Adrenal gland (tissue), 12 donors: ENCODE results near the gene SLC26A5. TPM values are rescaled to one million over a fixed set of nuclear protein-coding genes. Genes with fewer than 3 reads are reported as not detected.
"Not testable (repeated sequence)": the region's sequence is repeated elsewhere in the genome, so short reads cannot be mapped to it uniquely, and the experiment has no call there.

Experiments
- DNase-seq, 7 donors: peaks; one replicate each; pipeline ENCODE4 v3.0.0-alpha.2; 2019 to 2020
- H3K27ac ChIP-seq, 5 donors: fragments of 200-600 bp; sonication (generic) in 4 of 5; 1 replicate in 3 of 5; 2 replicates in 2 of 5; pipeline versions ENCODE4 v1.5.1 to v1.8.0; 2016 to 2020; ENCODE audit warnings: mild to moderate bottlenecking in 1 of 5
- H3K27me3 ChIP-seq: fragments of 200-600 bp; 2 replicates; pipeline ENCODE4 v1.8.0; 2021
- H3K36me3 ChIP-seq, 2 donors: fragments of 200-600 bp; replicated peaks in 1 of 2; 1 replicate in 1 of 2; 2 replicates in 1 of 2; pipeline versions ENCODE4 v1.5.1 to v1.8.0; 2018 to 2022
- H3K4me1 ChIP-seq, 2 donors: fragments of 200-600 bp; replicated peaks in 1 of 2; 1 replicate in 1 of 2; 2 replicates in 1 of 2; pipeline versions ENCODE4 v1.5.1 to v1.8.0; 2018 to 2021
- H3K4me3 ChIP-seq, 4 donors: fragments of 200-600 bp; sonication (generic) in 3 of 4; one replicate each; pipeline ENCODE4 v1.5.1; 2016 to 2018
- H3K9me3 ChIP-seq, 3 donors: fragments of 200-600 bp; sonication (generic) in 1 of 3; replicated peaks in 1 of 3; 1 replicate in 2 of 3; 2 replicates in 1 of 3; pipeline versions ENCODE4 v1.5.1 to v1.8.0; 2016 to 2021
- POLR2A ChIP-seq, 2 donors: fragments of 450-650 bp; IDR thresholded peaks; one replicate each; pipeline ENCODE4 v1.6.1; 2017; ENCODE audit warnings: antibody characterized with exemption in 2 of 2, mild to moderate bottlenecking in 2 of 2, moderate library complexity in 1 of 2
- WGBS, 4 donors: extraction: QIAGEN DNeasy Blood & Tissue Kit in 2 of 4; methylation state at CpG; one replicate each; pipeline versions ENCODE4 v1.1.5 to v1.1.7; 2013 to 2017; 5-methylcytosine and 5-hydroxymethylcytosine counted together
- intact Hi-C, 2 donors: fragments of 100-400 bp; cut with DNase I; formaldehyde crosslinking; loops; one replicate each; pipeline versions ENCODE4 v1.14.1 to v1.15.0; 2022 to 2023
- polyA plus RNA-seq, 3 donors: library from polyadenylated mRNA; stranded (reverse); fragments of 200-250 nt in 2 of 3; fragments of 350-450 nt in 1 of 3; fragmentation: Illumina TruSeq in 1 of 3; extraction: RNeasy Lipid Tissue Mini Kit (QIAGEN cat#74804) in 1 of 3; gene quantifications; one replicate each; pipeline ENCODE4 v1.2.3, GENCODE V29; 2013 to 2014
- total RNA-seq, 9 donors: library from RNA; depleted of rRNA in 4 of 9; stranded (reverse); fragments of >200 nt in 4 of 9; fragments of 120-200 nt in 1 of 9; fragmentation: NEBNext Ultra II Directional in 1 of 9; extraction: Animal tissue kit (Norgen Biotek cat#: 25700) in 1 of 9; gene quantifications; one replicate each; pipeline versions ENCODE4 v1.1.0 to v1.2.4, GENCODE V29; 2013 to 2023
- TF ChIP-seq, protein P1 (sequence below), 6 experiments: fragments of 450-650 bp in 4 of 6; fragments of 200-600 bp in 2 of 6; sonication (generic) in 1 of 6; IDR thresholded peaks; 1 replicate in 5 of 6; 2 replicates in 1 of 6; pipeline versions ENCODE4 v1.5.1 to v1.8.0; 2016 to 2021; ENCODE audit warnings: antibody characterized with exemption in 6 of 6, mild to moderate bottlenecking in 2 of 6, moderate library complexity in 1 of 6
- donor health status: healthy with polysubstance abuse.
- donor health status: Bipolar disorder and iron deficiency.
- donor health status: DM: yes; HTN: yes; CAD: no.
- donor health status: DM: no; HTN: no; CAD: no.
- donor health status: DM: no; HTN: no; CAD: no.
- donor health status: DM: yes; HTN: yes; CAD: no.

SLC26A5 gene
- total and polyA plus RNA-seq, 12 donors, result 0.14 to 0.56 (median 0.34) TPM; not detected in 3

- intact Hi-C loops, result no loop called here
- TF ChIP-seq, protein P1, sequence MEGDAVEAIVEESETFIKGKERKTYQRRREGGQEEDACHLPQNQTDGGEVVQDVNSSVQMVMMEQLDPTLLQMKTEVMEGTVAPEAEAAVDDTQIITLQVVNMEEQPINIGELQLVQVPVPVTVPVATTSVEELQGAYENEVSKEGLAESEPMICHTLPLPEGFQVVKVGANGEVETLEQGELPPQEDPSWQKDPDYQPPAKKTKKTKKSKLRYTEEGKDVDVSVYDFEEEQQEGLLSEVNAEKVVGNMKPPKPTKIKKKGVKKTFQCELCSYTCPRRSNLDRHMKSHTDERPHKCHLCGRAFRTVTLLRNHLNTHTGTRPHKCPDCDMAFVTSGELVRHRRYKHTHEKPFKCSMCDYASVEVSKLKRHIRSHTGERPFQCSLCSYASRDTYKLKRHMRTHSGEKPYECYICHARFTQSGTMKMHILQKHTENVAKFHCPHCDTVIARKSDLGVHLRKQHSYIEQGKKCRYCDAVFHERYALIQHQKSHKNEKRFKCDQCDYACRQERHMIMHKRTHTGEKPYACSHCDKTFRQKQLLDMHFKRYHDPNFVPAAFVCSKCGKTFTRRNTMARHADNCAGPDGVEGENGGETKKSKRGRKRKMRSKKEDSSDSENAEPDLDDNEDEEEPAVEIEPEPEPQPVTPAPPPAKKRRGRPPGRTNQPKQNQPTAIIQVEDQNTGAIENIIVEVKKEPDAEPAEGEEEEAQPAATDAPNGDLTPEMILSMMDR (IDR thresholded peaks at IDR 0.05), result no peak
- no peak for TF ChIP-seq POLR2A (IDR thresholded peaks at IDR 0.05)
- Histone ChIP-seq H3K4me3 (no peak overlapping the region), H3K4me1 (no peaks in the 10 kb centered on the region), H3K9me3 (no peaks in the 10 kb centered on the region), H3K27ac (no peak overlapping the region), H3K36me3 (no peaks in the 10 kb centered on the region), H3K27me3 (no peaks in the 10 kb centered on the region)
- no peak for DNase-seq
- WGBS, 4 donors, result 75 to 87% (median 83%) methylated on average over 3 of the region's 3 CpGs
Observed at GRCh38 chr7:103418241-103418640, 27.8 kb downstream of the SLC26A5 start.

- Histone ChIP-seq H3K27ac (no peak overlapping the region), H3K36me3 (no peaks in the 10 kb centered on the region), H3K4me3 (no peak overlapping the region), H3K27me3 (no peaks in the 10 kb centered on the region), H3K4me1 (no peaks in the 10 kb centered on the region), H3K9me3 (no peaks in the 10 kb centered on the region)
- intact Hi-C loops, result no loop called here
- no peak for DNase-seq
- WGBS, 4 donors, result 87 to 94% (median 92%) methylated on average over 5 of the region's 5 CpGs
- TF ChIP-seq POLR2A (IDR thresholded peaks at IDR 0.05), result no peak
- TF ChIP-seq, protein P1 (IDR thresholded peaks at IDR 0.05), result no peak
Observed at GRCh38 chr7:103413407-103413806, 32.6 kb downstream of the SLC26A5 start.

GRCh38 chr7:103412151-103412550 is 33.9 kb downstream of the SLC26A5 start:
- Histone ChIP-seq H3K4me3 (no peak overlapping the region), H3K4me1 (no peaks in the 10 kb centered on the region), H3K9me3 (no peaks in the 10 kb centered on the region), H3K27ac (no peak overlapping the region), H3K27me3 (no peaks in the 10 kb centered on the region), H3K36me3 (no peaks in the 10 kb centered on the region)
- 72 to 91% (median 79%) methylated on average over 1 of the region's 1 CpG for WGBS, 4 donors
- TF ChIP-seq POLR2A (IDR thresholded peaks at IDR 0.05), result no peak
- TF ChIP-seq, protein P1 (IDR thresholded peaks at IDR 0.05), result no peak
- intact Hi-C loops, result no loop called here
- no peak for DNase-seq

DNA sequence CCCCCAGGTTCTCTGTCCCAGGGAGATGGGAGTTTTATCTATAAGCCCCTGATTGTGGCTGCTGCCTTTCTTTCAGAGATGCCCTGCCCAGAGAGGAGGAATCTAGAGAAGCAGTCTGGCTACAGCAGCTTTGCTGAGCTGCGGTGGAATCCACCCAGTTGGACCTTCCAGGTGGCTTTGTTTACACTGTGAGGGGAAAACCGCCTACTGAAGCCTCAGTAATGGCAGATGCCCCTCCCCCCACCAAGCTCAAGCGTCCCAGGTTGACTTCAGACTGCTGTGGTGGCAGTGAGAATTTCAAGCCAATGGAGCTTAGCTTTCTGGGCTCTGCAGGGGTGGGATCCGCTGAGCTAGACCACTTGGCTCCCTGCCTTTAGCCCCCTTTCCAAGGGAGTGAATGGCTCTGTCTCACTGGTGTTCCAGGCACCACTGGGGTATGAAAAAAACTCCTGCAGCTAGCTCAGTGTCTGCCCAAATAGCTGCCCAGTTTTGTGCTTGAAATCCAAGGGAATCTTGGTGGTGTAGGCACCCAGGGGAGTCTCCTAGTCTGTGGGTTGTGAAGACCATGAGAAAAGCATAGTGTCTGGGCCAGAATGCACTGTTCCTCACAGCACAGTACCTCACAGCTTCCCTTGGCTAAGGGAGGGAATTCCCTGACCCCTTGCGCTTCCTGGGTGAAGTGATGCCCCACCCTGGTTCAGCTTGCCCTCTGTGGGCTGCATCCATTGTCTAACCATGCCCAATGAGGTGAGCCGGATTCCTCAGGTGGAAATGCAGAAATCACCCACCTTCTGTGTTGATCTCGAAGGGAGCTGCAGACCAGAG is 40.0 kb downstream of the SLC26A5 start:
- intact Hi-C loops, result loop anchor here in 1 of 2 donors (10.0 kb wide), 1 partner anchor 111 kb away; the partner anchor contains the start of gene PMPCB
- H3K27me3 ChIP-seq, H3K9me3 ChIP-seq, H3K27ac ChIP-seq, H3K4me3 ChIP-seq, DNase-seq, H3K36me3 ChIP-seq, H3K4me1 ChIP-seq: not testable (repeated sequence)
- 65 to 77% (median 70%) methylated on average over 3 to 7 of the region's 7 CpGs for WGBS, 4 donors

DNA sequence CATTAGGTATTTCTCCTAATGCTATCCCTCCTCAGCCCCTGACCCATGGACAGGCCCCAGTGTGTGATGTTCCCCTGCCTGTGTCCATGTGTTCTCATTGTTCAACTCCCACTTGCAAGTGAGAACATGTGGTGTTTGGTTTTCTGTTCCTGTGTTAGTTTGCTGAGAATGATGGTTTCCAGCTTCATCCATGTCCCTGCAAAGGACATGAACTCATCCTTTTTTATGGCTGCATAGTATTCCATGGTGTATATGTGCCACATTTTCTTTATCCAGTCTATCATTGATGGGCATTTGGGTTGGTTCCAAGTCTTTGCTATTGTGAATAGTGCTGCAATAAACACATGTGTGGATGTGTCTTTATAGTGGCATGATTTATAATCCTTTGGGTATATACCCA is 46.3 kb downstream of the SLC26A5 start:
- H3K4me3 ChIP-seq, H3K27ac ChIP-seq, H3K9me3 ChIP-seq, DNase-seq, H3K36me3 ChIP-seq, H3K27me3 ChIP-seq, H3K4me1 ChIP-seq: not testable (repeated sequence)
- intact Hi-C loops, result loop anchor here in 1 of 2 donors (10.0 kb wide), 1 partner anchor 105 kb away; the partner anchor contains the start of gene PMPCB
